GM12878 (cell line): ENCODE data around the gene CRB1. TPM values are rescaled to one million over a fixed set of nuclear protein-coding genes. Genes with fewer than 3 reads are reported as not detected.

ENCODE experiments used
- ATAC-seq: fragments of 200-7000 bp; cut with Tn5 transposase; 3 replicates; pipeline ENCODE4 v1.9.1; 2020; ENCODE audit warnings: mild to moderate bottlenecking, moderate library complexity
- BruUV-seq: library from RNA; stranded (reverse); fragments of 400-500 nt; replicated peaks from 2 replicates; lab custom pipeline; 2021; lab: Mats Ljungman, UMichigan
- CTCF ChIA-PET: fragments of 300-600 bp; sonication (Branson Sonifier 250); formaldehyde crosslinking; extraction: SDS; loops from one replicate; lab custom pipeline; 2021; ENCODE audit warnings: inconsistent platforms; lab: Yijun Ruan, JAX
- POLR2A ChIA-PET: fragments of 350-600 bp; formaldehyde crosslinking; extraction: SDS; loops from one replicate; lab custom pipeline; 2021; ENCODE audit warnings: inconsistent platforms; lab: Charles Lee
- RAD21 ChIA-PET: fragments of 300-600 bp; sonication (Branson Sonifier 250); formaldehyde crosslinking; loops from one replicate; lab custom pipeline; 2023; ENCODE audit warnings: antibody characterized with exemption; ENCODE audit not compliant: unreplicated experiment; lab: Charles Lee
- SMC1A ChIA-PET: fragments of 300-600 bp; sonication (Branson Sonifier 250); formaldehyde crosslinking; loops from one replicate; lab custom pipeline; 2023; ENCODE audit not compliant: unreplicated experiment, uncharacterized antibody; lab: Charles Lee
- DNase-seq: peaks from one replicate; pipeline ENCODE4 v3.0.0-alpha.2; 2011; ENCODE audit warnings: low read depth, low spot score
- FAIRE-seq: peaks from 3 replicates; lab custom pipeline; 2011; peaks lifted over from hg19 to GRCh38; lab: Jason Lieb, UNC
- H2AFZ ChIP-seq: 2 replicates; pipeline ENCODE4 v1.6.0; 2011; ENCODE audit warnings: low read depth, low read length, control low read depth; ENCODE audit not compliant: control insufficient read depth
- H3K27ac ChIP-seq: 2 replicates; pipeline ENCODE4 v1.5.1; 2011; ENCODE audit warnings: control low read depth; ENCODE audit not compliant: control insufficient read depth, insufficient read depth
- H3K27me3 ChIP-seq, 2 experiments: replicated peaks in 1 of 2; 2 replicates each; pipeline versions ENCODE4 v1.6.0 to v1.6.1; 2011; ENCODE audit warnings: low read length in 1 of 2; ENCODE audit not compliant: control insufficient read depth in 2 of 2, insufficient read depth in 2 of 2
- H3K36me3 ChIP-seq, 2 experiments: 2 replicates each; pipeline ENCODE4 v1.5.1; 2011; ENCODE audit warnings: low read length in 1 of 2; ENCODE audit not compliant: control insufficient read depth in 2 of 2, insufficient read depth in 2 of 2
- H3K4me1 ChIP-seq: 2 replicates; pipeline ENCODE4 v1.6.1; 2011; ENCODE audit warnings: mild to moderate bottlenecking, low read length, moderate library complexity, mixed read lengths; ENCODE audit not compliant: control insufficient read depth, insufficient read depth
- H3K4me2 ChIP-seq: 2 replicates; pipeline ENCODE4 v1.6.0; 2011; ENCODE audit warnings: control low read depth; ENCODE audit not compliant: control insufficient read depth, insufficient read depth
- H3K4me3 ChIP-seq: fragments of 200-600 bp; sonication (generic); 2 replicates; pipeline ENCODE4 v1.5.1; 2016
- H3K79me2 ChIP-seq: 2 replicates; pipeline ENCODE4 v1.6.0; 2011; ENCODE audit warnings: low read length; ENCODE audit not compliant: control insufficient read depth, insufficient read depth
- H3K9ac ChIP-seq: 2 replicates; pipeline ENCODE4 v1.8.0; 2011; ENCODE audit warnings: low read length, control low read depth, mixed read lengths; ENCODE audit not compliant: control insufficient read depth, insufficient read depth
- H3K9me3 ChIP-seq: replicated peaks from 3 replicates; pipeline ENCODE4 v1.5.1; 2011; ENCODE audit warnings: mild to moderate bottlenecking, low read length; ENCODE audit not compliant: control insufficient read depth, insufficient read depth
- H4K20me1 ChIP-seq: 2 replicates; pipeline ENCODE4 v1.6.0; 2011; ENCODE audit not compliant: control insufficient read depth, insufficient read depth
- ATF3 ChIP-seq: IDR thresholded peaks from 2 replicates; pipeline ENCODE4 v1.6.1; 2011; ENCODE audit warnings: low read depth, mild to moderate bottlenecking, low read length, moderate library complexity, borderline replicate concordance; ENCODE audit errors: extremely low read depth
- CHD2 ChIP-seq: IDR thresholded peaks from 2 replicates; pipeline ENCODE4 v1.6.1; 2011; ENCODE audit warnings: low read depth, low read length, improper control_type of control experiment, borderline replicate concordance
- ETV6 ChIP-seq, 2 experiments: fragments of 450-650 bp in 1 of 2; IDR thresholded peaks in 1 of 2; conservative IDR thresholded peaks in 1 of 2; 2 replicates each; pipeline ENCODE4 v1.6.1; 2014; ENCODE audit warnings: antibody characterized with exemption in 1 of 2, borderline replicate concordance in 1 of 2, low read depth in 1 of 2, mild to moderate bottlenecking in 1 of 2, moderate library complexity in 1 of 2
- MAX ChIP-seq: IDR thresholded peaks from 2 replicates; pipeline ENCODE4 v1.6.1; 2012; ENCODE audit warnings: low read depth, low read length, improper control_type of control experiment
- RFX5 ChIP-seq: IDR thresholded peaks from 2 replicates; pipeline ENCODE4 v1.6.1; 2011; ENCODE audit warnings: low read depth, low read length, improper control_type of control experiment
- SIX5 ChIP-seq: IDR thresholded peaks from 2 replicates; pipeline ENCODE4 v1.6.1; 2011; ENCODE audit warnings: mild to moderate bottlenecking, low read depth, low read length, moderate library complexity; ENCODE audit not compliant: severe bottlenecking
- ZNF217 ChIP-seq: fragments of 450-650 bp; IDR thresholded peaks from 2 replicates; pipeline ENCODE4 v1.6.1; 2017; ENCODE audit warnings: antibody characterized with exemption, mild to moderate bottlenecking
- WGBS: methylation state at CpG from one replicate; pipeline ENCODE4 v1.1.6; 2016; ENCODE audit warnings: low lambda C conversion rate; ENCODE audit not compliant: insufficient replicate concordance, insufficient coverage; ENCODE audit errors: missing lambda C conversion rate; 5-methylcytosine and 5-hydroxymethylcytosine counted together
- in situ Hi-C: fragments of 300-500 bp; cut with MboI; formaldehyde crosslinking; loops from 9 replicates; pipeline ENCODE4 v1.14.3; 2018; ENCODE audit warnings: mixed read lengths
- intact Hi-C: fragments of 100-400 bp; cut with micrococcal nuclease; formaldehyde crosslinking; loops from one replicate; pipeline ENCODE4 v1.14.2; 2022; ENCODE audit not compliant: unreplicated experiment
- polyA plus RNA-seq, 11 experiments: library from polyadenylated mRNA; depleted of rRNA in 4 of 11; unstranded in 6 of 11; stranded (reverse) in 5 of 11; fragments of >200 nt; fragmentation: Nextera tagmentation in 4 of 11; fragmentation: Illumina TruSeq in 1 of 11; extraction: Ambion mirVana in 4 of 11; extraction: Trizol in 1 of 11; gene quantifications; 1 replicate in 1 of 11; 2 replicates in 10 of 11; pipeline versions ENCODE4 v1.2.1 to v1.2.3, GENCODE V29; 2011 to 2016; ENCODE audit warnings: inconsistent platforms in 2 of 11, missing spikeins in 2 of 11, low read depth in 1 of 11
- total RNA-seq, 4 experiments: library from RNA; depleted of rRNA in 3 of 4; stranded (reverse); fragments of >200 nt in 3 of 4; fragmentation: Illumina TruSeq in 1 of 4; extraction: Trizol in 1 of 4; gene quantifications; 2 replicates each; pipeline versions ENCODE4 v1.2.1 to v1.2.3, GENCODE V29; 2013 to 2021
- TF ChIP-seq, protein P1 (sequence below): fragments of 150-350 bp; IDR thresholded peaks from 2 replicates; pipeline ENCODE4 v1.6.1; 2016; ENCODE audit warnings: low read depth, low read length

Gene CRB1
- total and polyA plus RNA-seq, 10 of the 15 experiments (the other 5 are each of a cell fraction or from before 2014, with no cell fraction given), result 0.06 to 0.10 (median 0.06) TPM; not detected in 7

GRCh38 chr1:197418693-197419092 lies 150.6 kb downstream of the CRB1 start (continued):
- TF ChIP-seq ATF3, result no peak
- no peak for TF ChIP-seq ZNF217
- TF ChIP-seq MAX, result no peak

DNA sequence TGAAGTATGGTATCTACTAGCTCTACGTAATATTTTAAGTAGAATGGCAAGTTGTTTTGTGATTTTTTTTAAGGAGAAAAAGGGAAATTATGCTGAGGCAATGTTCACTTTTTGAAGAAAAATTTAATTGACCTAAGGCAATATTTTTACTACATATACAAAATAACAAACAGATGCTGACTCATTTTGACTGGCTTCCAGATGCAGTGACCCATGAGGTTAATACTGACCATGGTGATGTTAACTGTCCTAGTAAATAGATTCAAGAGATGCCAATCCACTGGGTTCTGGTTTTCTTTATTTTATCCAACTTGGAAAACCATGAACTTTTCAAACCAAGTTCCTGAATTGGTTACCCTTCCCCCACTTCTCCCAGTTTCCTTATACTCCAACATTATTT lies 154.9 kb downstream of the CRB1 start:
- POLR2A ChIA-PET, result no interaction called here
- RAD21 ChIA-PET, result no interaction called here
- no peaks in the 10 kb centered on the region for H3K36me3 ChIP-seq
- no peak overlapping the region for H3K27ac ChIP-seq
- H3K27me3 ChIP-seq, result no peaks in the 10 kb centered on the region
- SMC1A ChIA-PET, result no interaction called here
- DNase-seq (no peak), FAIRE-seq (no peak), ATAC-seq (no peak)
- no peak overlapping the region for H3K4me2 ChIP-seq
- CTCF ChIA-PET, result no interaction called here
- 46% methylated on average over 1 of the region's 1 CpG for WGBS
- no TSS peak for BruUV-seq
- TF ChIP-seq SIX5 (no peak), CHD2 (no peak), RFX5 (no peak), ETV6 (conservative IDR thresholded peaks at IDR 0.05 in 1 of 2, IDR thresholded peaks at IDR 0.05 in 1 of 2; ENCODE audit: borderline replicate concordance in 1 of 2, low read depth in 1 of 2) (no peak)
- TF ChIP-seq, protein P1, sequence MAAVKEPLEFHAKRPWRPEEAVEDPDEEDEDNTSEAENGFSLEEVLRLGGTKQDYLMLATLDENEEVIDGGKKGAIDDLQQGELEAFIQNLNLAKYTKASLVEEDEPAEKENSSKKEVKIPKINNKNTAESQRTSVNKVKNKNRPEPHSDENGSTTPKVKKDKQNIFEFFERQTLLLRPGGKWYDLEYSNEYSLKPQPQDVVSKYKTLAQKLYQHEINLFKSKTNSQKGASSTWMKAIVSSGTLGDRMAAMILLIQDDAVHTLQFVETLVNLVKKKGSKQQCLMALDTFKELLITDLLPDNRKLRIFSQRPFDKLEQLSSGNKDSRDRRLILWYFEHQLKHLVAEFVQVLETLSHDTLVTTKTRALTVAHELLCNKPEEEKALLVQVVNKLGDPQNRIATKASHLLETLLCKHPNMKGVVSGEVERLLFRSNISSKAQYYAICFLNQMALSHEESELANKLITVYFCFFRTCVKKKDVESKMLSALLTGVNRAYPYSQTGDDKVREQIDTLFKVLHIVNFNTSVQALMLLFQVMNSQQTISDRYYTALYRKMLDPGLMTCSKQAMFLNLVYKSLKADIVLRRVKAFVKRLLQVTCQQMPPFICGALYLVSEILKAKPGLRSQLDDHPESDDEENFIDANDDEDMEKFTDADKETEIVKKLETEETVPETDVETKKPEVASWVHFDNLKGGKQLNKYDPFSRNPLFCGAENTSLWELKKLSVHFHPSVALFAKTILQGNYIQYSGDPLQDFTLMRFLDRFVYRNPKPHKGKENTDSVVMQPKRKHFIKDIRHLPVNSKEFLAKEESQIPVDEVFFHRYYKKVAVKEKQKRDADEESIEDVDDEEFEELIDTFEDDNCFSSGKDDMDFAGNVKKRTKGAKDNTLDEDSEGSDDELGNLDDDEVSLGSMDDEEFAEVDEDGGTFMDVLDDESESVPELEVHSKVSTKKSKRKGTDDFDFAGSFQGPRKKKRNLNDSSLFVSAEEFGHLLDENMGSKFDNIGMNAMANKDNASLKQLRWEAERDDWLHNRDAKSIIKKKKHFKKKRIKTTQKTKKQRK, result no peak
- H2AFZ ChIP-seq, result no peak overlapping the region
- H3K4me3 ChIP-seq, result no peak overlapping the region
- H3K9me3 ChIP-seq, result no peaks in the 10 kb centered on the region
- no peaks in the 10 kb centered on the region for H3K4me1 ChIP-seq
- H3K79me2 ChIP-seq, result no peaks in the 10 kb centered on the region
- H4K20me1 ChIP-seq, result no peaks in the 10 kb centered on the region
- intact Hi-C loops, result no loop called here
- in situ Hi-C loops, result no loop called here
- H3K9ac ChIP-seq, result no peak overlapping the region
